Measurements from ENCODE around the gene UBALD1.

Gene UBALD1

GRCh38 chr16:4616047-4616811, 1.5 kb upstream of the UBALD1 start:
- peak; percentile 98 for DNase-seq (ENCODE audit: low read depth)

GRCh38 chr16:4615384-4616046, 827 bp upstream of the UBALD1 start:
- DNase-seq (ENCODE audit: low read depth) = no peak

GRCh38 chr16:4613636-4614570, 785 bp downstream of the UBALD1 start:
- DNase-seq (ENCODE audit: low read depth) = no peak

- no peak for DNase-seq (ENCODE audit: low read depth)
These were observed 1.6 kb downstream of the UBALD1 start for GRCh38 chr16:4612977-4613635.

GRCh38 chr16:4612474-4612931, 2.2 kb downstream of the UBALD1 start:
- DNase-seq (ENCODE audit: low read depth) = no peak

GRCh38 chr16:4611337-4612021, 3.2 kb downstream of the UBALD1 start:
- no peak for DNase-seq (ENCODE audit: low read depth)

GRCh38 chr16:4610011-4611005, 4.4 kb downstream of the UBALD1 start:
- no peak for DNase-seq (ENCODE audit: low read depth)

- no peak for DNase-seq (ENCODE audit: low read depth)
These were observed 5.3 kb downstream of the UBALD1 start for GRCh38 chr16:4609200-4610010.

GRCh38 chr16:4608704-4608980, 6.0 kb downstream of the UBALD1 start:
- no peak for DNase-seq (ENCODE audit: low read depth)

- DNase-seq (ENCODE audit: low read depth) = no peak
These were observed 6.6 kb downstream of the UBALD1 start for GRCh38 chr16:4607841-4608703.

GRCh38 chr16:4606354-4606753, 8.3 kb downstream of the UBALD1 start:
- DNase-seq (ENCODE audit: low read depth) = no peak

- no peak for DNase-seq (ENCODE audit: low read depth)
These were observed 10.3 kb downstream of the UBALD1 start for GRCh38 chr16:4604401-4604800.

- no peak for DNase-seq (ENCODE audit: low read depth)
These were observed 11.0 kb downstream of the UBALD1 start for GRCh38 chr16:4603624-4604170.

GRCh38 chr16:4602331-4602730, 12.4 kb downstream of the UBALD1 start:
- no peak for DNase-seq (ENCODE audit: low read depth)

GRCh38 chr16:4601864-4602186, 12.9 kb downstream of the UBALD1 start:
- no peak for DNase-seq (ENCODE audit: low read depth)

- no peak for DNase-seq (ENCODE audit: low read depth)
These were observed 13.4 kb downstream of the UBALD1 start for GRCh38 chr16:4601036-4601863.

GRCh38 chr16:4599545-4599944, 15.1 kb downstream of the UBALD1 start:
- no peak for DNase-seq (ENCODE audit: low read depth)
